Fibroblast of lung (primary cell): ENCODE data around the gene HM13. TPM values are rescaled to one million over a fixed set of nuclear protein-coding genes. Genes with fewer than 3 reads are reported as not detected.

Experiments used
- DNase-seq, 2 donors: peaks; one replicate each; pipeline versions ENCODE4 v3.0.0 to v3.0.0-alpha.2; 2010; ENCODE audit warnings: low read depth in 2 of 2
- H2AFZ ChIP-seq: 2 replicates; pipeline ENCODE4 v1.5.1; 2012; ENCODE audit warnings: low read length, control low read depth, inconsistent platforms
- H3K27ac ChIP-seq: 2 replicates; pipeline ENCODE4 v1.5.1; 2011; ENCODE audit warnings: low read length, control low read depth; ENCODE audit not compliant: insufficient read depth
- H3K27me3 ChIP-seq: 2 replicates; pipeline ENCODE4 v1.5.1; 2011; ENCODE audit warnings: mild to moderate bottlenecking, low read length; ENCODE audit not compliant: control insufficient read depth, insufficient read depth
- H3K36me3 ChIP-seq: 2 replicates; pipeline ENCODE4 v1.5.1; 2011; ENCODE audit warnings: low read length; ENCODE audit not compliant: control insufficient read depth, insufficient read depth
- H3K4me1 ChIP-seq: 2 replicates; pipeline ENCODE4 v1.5.1; 2011; ENCODE audit warnings: low read length; ENCODE audit not compliant: control insufficient read depth, insufficient read depth; ENCODE audit errors: extremely low read depth
- H3K4me2 ChIP-seq: 2 replicates; pipeline ENCODE4 v1.5.1; 2011; ENCODE audit warnings: low read length, control low read depth; ENCODE audit not compliant: insufficient read depth; ENCODE audit errors: extremely low read depth
- H3K4me3 ChIP-seq, 4 experiments: fragments of 200-600 bp in 1 of 4; sonication (generic) in 1 of 4; replicated peaks in 1 of 4; 2 replicates each; pipeline ENCODE4 v1.5.1; 2011 to 2016; ENCODE audit warnings: low read length in 4 of 4, low read depth in 3 of 4, mild to moderate bottlenecking in 3 of 4, control low read depth in 2 of 4, inconsistent platforms in 1 of 4, mixed read lengths in 1 of 4; ENCODE audit not compliant: insufficient read depth in 1 of 4; ENCODE audit errors: control extremely low read depth in 1 of 4
- H3K79me2 ChIP-seq: 2 replicates; pipeline ENCODE4 v1.5.1; 2012; ENCODE audit warnings: mild to moderate bottlenecking, low read length, inconsistent platforms; ENCODE audit not compliant: control insufficient read depth, insufficient read depth
- H3K9ac ChIP-seq: 2 replicates; pipeline ENCODE4 v1.5.1; 2011; ENCODE audit warnings: mild to moderate bottlenecking, low read length, control low read depth; ENCODE audit not compliant: insufficient read depth
- H3K9me3 ChIP-seq: 2 replicates; pipeline ENCODE4 v1.5.1; 2012; ENCODE audit warnings: low read depth, low read length; ENCODE audit not compliant: control insufficient read depth, insufficient read depth
- H4K20me1 ChIP-seq: 2 replicates; pipeline ENCODE4 v1.5.1; 2011; ENCODE audit warnings: low read length; ENCODE audit not compliant: control insufficient read depth, insufficient read depth; ENCODE audit errors: extremely low read depth
- CTCF ChIP-seq, 2 donors: IDR thresholded peaks in 1 of 2; conservative IDR thresholded peaks in 1 of 2; 1 replicate in 1 of 2; 2 replicates in 1 of 2; pipeline ENCODE4 v1.5.1; 2011 to 2012; ENCODE audit warnings: low read length in 2 of 2, control low read depth in 1 of 2, inconsistent platforms in 1 of 2, low read depth in 1 of 2, mild to moderate bottlenecking in 1 of 2
- EZH2 ChIP-seq: IDR thresholded peaks from 2 replicates; pipeline ENCODE4 v1.5.1; 2012; ENCODE audit warnings: low read length, control low read depth, mild to moderate bottlenecking; ENCODE audit errors: missing control alignments
- polyA plus RNA-seq, 2 donors: library from polyadenylated mRNA; depleted of rRNA in 1 of 2; stranded (reverse) in 1 of 2; unstranded in 1 of 2; fragments of >200 nt; gene quantifications; 2 replicates each; pipeline ENCODE4 v1.2.1, GENCODE V29; 2011 to 2012; ENCODE audit warnings: missing spikeins in 1 of 2
- total RNA-seq: library from RNA; depleted of rRNA; stranded (reverse); fragments of >200 nt; gene quantifications from 2 replicates; pipeline ENCODE4 v1.2.1, GENCODE V29; 2014

Gene HM13
- total and polyA plus RNA-seq, 2 donors (not counting 1 experiment from before 2014, with no cell fraction given) = 52.5 to 157 TPM

GRCh38 chr20:31593221-31594001 is 79.2 kb downstream of the HM13 start:
- Histone ChIP-seq H3K9me3 (no peaks in the 10 kb centered on the region), H3K9ac (peak overlapping the region; percentile 31), H3K4me1 (peaks cover 27% of the 10 kb centered on the region), H3K27ac (peak overlapping the region; percentile 97), H3K79me2 (no peaks in the 10 kb centered on the region), H2AFZ (no peak overlapping the region), H3K36me3 (no peaks in the 10 kb centered on the region), H3K4me2 (peak overlapping the region; percentile 35), H3K27me3 (no peaks in the 10 kb centered on the region), H4K20me1 (no peaks in the 10 kb centered on the region), H3K4me3 (no peak overlapping the region)
- DNase-seq = peak; percentile 89 to 90
- no peak for TF ChIP-seq EZH2
- TF ChIP-seq CTCF (conservative IDR thresholded peaks at IDR 0.05 in 1 of 2, IDR thresholded peaks at IDR 0.05 in 1 of 2; ENCODE audit: low read depth in 1 of 2, low read length in 2 of 2) = no peak

- Histone ChIP-seq H3K9ac (no peak overlapping the region), H3K79me2 (no peaks in the 10 kb centered on the region), H3K27ac (peak overlapping the region; percentile 97), H3K4me2 (no peak overlapping the region), H3K9me3 (no peaks in the 10 kb centered on the region), H3K4me3 (no peak overlapping the region), H3K36me3 (no peaks in the 10 kb centered on the region), H3K4me1 (peaks cover 27% of the 10 kb centered on the region), H4K20me1 (no peaks in the 10 kb centered on the region), H3K27me3 (no peaks in the 10 kb centered on the region), H2AFZ (no peak overlapping the region)
- DNase-seq = no peak
- TF ChIP-seq EZH2 (no peak), CTCF (conservative IDR thresholded peaks at IDR 0.05 in 1 of 2, IDR thresholded peaks at IDR 0.05 in 1 of 2; ENCODE audit: low read depth in 1 of 2, low read length in 2 of 2) (no peak)
Measured at GRCh38 chr20:31594002-31594557, 79.8 kb downstream of the HM13 start.

- Histone ChIP-seq H3K9me3 (no peaks in the 10 kb centered on the region), H3K4me3 (no peak overlapping the region), H3K9ac (no peak overlapping the region), H3K27me3 (no peaks in the 10 kb centered on the region), H3K4me2 (no peak overlapping the region), H2AFZ (no peak overlapping the region), H4K20me1 (no peaks in the 10 kb centered on the region), H3K36me3 (no peaks in the 10 kb centered on the region), H3K27ac (peak overlapping the region; percentile 97), H3K79me2 (no peaks in the 10 kb centered on the region), H3K4me1 (peaks cover 27% of the 10 kb centered on the region)
- DNase-seq = no peak
- TF ChIP-seq CTCF (conservative IDR thresholded peaks at IDR 0.05 in 1 of 2, IDR thresholded peaks at IDR 0.05 in 1 of 2; ENCODE audit: low read depth in 1 of 2, low read length in 2 of 2) (no peak), EZH2 (no peak)
Measured at GRCh38 chr20:31594558-31595379, 80.5 kb downstream of the HM13 start.
